VCaP (cell line): ENCODE data around the gene RNF214.

Source experiments
- H3K27ac ChIP-seq: fragments of 450-650 bp; 2 replicates; pipeline ENCODE4 v1.5.1; 2017
- TF ChIP-seq, protein P1 (sequence below): fragments of 450-650 bp; conservative IDR thresholded peaks from 2 replicates; pipeline ENCODE4 v1.5.1; 2017; ENCODE audit warnings: mild to moderate bottlenecking, moderate library complexity

RNF214 gene

DNA sequence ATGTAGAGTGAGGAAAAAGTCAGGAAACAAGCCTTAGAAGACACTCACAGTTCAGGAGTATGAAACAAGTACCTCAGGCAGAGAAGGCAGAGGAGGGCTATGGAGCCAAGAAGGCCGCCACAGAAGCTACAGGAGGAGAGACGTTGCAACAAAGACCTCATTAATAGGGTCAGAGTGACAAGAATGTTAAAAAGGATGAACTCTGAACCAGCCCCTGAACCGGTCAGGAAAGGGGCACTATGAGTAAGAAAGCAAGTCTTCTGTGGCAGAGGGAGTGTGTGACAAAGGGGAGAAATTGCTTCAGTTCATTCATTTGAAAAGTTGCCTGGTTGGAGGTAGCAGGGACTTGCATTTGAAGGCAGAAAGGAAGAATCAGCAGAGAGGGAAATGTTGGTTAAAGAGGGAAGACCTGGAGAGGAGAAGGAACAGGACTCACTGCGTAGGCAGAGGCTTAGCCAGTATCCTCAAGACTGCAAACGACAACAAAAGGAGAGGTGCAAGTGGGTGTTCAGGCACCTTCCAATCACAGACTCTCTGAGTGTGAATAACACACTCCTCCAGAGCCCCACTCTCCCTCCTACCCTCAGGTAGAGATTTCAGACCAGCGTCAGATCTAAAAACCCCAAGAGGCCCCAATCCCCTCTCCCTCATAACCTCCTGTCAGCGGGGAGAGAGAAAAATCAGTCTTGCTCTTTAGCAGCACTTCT, 17.9 kb upstream of the RNF214 start:
- H3K27ac ChIP-seq: no peak overlapping the region
- TF ChIP-seq, protein P1, sequence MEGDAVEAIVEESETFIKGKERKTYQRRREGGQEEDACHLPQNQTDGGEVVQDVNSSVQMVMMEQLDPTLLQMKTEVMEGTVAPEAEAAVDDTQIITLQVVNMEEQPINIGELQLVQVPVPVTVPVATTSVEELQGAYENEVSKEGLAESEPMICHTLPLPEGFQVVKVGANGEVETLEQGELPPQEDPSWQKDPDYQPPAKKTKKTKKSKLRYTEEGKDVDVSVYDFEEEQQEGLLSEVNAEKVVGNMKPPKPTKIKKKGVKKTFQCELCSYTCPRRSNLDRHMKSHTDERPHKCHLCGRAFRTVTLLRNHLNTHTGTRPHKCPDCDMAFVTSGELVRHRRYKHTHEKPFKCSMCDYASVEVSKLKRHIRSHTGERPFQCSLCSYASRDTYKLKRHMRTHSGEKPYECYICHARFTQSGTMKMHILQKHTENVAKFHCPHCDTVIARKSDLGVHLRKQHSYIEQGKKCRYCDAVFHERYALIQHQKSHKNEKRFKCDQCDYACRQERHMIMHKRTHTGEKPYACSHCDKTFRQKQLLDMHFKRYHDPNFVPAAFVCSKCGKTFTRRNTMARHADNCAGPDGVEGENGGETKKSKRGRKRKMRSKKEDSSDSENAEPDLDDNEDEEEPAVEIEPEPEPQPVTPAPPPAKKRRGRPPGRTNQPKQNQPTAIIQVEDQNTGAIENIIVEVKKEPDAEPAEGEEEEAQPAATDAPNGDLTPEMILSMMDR: no peak

DNA sequence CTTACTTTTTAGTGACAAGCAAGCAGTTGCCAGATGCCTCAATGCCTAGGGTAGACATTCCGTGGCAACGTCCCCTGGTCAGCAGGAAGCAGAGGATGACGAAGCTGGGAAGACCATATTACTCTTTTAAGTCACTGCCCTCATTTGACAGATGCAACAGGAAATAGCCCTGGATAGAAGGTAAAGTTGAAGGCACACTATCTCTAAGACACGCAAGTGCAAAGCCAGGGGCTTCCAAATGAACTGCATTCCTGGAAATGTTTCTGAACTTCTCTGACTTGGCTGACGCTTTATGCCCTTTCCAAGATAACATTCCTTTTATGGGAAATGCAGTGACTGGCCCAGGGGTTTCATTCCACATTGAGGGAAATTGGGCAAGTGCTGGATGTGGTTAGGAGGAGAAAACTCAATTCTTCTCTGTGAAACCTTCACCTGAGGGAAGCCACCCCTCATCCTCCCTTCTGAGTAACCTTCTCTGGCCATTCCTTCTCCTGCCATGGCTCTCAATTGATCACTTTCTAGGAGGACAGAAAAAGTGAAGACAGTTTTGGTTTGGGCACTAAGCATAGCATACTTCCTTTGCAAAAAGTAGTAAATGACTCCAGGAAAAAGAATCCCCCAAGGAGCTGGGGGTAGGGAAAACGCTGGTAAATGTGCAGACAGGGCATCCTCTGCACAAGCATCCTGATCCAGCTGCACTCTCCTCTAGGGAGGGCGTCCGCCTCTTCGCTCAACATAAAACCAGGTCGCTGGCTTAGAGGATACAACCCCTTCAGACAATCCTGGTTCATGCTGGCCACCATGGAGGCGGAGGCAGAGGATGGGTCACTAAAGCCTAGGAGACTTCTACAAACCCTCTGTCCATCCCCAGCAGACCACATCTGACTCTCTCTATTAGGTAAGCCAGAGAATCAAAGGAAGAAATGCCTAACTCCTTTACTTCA, 15.1 kb upstream of the RNF214 start:
- no peak overlapping the region for H3K27ac ChIP-seq
- TF ChIP-seq, protein P1: no peak

DNA sequence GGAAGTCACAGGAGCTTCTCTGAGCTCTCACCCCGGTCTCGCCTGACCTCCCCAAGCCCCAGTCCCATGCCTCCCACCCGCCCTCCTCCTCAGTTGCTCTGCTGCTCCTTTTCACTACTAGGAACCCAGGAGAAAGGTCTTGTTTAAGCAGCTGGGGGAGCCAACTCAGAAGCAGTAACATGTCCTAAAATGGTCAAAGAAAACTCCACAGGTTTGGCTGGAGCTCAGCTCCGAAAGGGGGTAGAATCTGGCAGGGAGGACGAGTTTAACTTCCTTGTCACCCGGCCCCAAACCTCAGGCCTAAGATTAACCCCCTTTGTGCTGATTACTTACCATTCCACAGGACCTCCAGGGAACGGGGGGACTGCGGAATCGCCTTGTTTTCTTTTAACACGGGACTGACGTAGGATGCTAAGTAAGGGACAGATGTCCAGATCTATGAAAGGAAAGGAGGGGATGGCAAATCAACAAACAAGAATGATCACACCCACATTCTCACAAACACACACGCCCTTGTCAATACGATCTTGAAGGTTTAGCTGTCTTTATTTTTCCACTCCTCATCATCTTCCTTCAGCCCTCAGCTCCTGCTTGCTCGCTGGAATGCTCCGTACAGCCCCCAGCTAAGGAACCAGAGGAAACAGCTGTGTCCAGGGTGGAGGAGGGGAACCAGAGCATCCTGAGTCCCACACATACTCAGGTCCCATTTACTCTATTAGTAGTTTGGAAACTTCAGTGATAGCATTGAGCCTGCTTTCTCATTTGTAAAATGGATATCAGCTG, 14.1 kb upstream of the RNF214 start:
- no peak overlapping the region for H3K27ac ChIP-seq
- TF ChIP-seq, protein P1: no peak

DNA sequence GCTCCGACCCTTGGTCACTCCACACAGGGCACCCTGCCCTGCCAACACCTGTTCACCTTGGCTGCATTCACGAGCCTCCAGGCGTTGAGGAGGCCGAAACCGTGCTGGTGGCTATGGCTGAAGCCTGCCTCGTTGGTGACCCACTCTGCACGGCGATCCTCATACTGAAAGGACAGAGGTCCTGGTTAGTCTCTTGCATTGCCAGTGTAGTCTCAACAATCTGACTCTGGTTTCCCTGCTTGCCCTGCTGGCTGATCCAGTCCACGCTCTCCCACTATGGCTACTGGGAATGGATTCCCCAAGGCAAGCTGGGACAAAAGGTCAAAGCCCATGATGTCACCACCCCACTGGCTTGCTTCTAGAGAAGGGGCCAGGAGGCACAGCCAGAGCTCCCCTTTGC, 13.5 kb upstream of the RNF214 start:
- H3K27ac ChIP-seq: no peak overlapping the region
- TF ChIP-seq, protein P1: no peak

DNA sequence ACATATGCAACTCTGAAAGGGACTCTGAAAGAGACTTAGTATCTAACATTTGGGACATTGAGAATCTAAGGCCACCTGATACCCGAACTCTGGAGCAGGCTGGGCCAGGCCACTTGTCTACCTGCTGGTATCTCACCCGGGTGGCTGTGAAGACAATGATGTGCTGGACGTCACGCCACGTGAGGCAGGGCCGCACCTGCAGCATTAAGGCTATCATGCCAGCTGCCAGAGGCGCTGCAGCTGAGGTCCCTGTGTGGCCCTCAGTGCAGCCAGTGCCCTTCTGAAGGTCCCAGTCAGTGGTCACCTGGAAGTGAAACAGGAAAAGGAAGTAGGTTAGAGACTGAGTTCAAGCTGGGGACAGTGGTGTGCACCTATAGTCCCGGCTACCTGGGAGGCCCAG, 13.0 kb upstream of the RNF214 start:
- H3K27ac ChIP-seq: no peak overlapping the region
- TF ChIP-seq, protein P1: no peak

DNA sequence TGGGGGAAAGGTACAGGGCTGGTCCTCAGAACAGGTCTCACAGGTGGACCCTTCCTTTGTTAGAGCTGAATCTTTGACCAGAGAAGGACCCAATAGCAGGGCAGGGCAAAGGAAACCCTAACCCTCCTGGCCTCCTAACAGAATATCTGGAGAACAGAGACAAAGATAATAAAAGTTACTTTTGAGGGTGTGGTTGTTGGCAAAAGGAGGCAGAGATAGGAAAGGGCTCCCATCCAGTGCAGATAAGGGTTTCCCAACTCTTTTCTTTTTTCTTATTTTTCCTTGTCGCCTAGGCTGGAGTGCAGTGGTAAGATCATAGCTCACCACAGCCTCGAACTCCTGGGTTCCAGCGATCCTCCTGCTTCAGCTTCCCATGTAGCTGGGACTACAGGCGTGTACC, 12.5 kb upstream of the RNF214 start:
- no peak overlapping the region for H3K27ac ChIP-seq
- TF ChIP-seq, protein P1: no peak

DNA sequence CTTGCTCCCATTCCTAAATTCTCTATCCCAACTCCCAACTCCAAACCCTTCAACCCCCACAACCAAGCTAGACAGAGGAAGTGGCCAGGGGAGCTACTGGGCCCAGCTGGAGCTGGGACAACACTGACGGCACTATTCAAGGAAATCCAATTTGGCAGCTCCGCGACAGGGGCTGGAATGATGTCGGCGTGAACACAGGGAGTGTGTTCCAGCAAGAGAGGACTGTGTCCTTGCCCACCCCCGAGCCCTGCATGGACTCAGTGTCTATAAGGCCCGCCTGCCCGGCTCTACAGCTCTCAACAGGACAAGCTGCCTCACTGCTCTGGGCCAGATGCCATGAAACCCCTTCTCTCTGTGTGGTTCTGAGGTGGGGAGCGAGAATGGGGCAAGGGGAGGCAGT, 11.9 kb upstream of the RNF214 start:
- peak overlapping the region; percentile 34; the same call in 1 of the 2 replicates for H3K27ac ChIP-seq
- TF ChIP-seq, protein P1: no peak
